HAP-1 (cell line): ENCODE data around the gene KRAS.

ENCODE experiments used
- DNase-seq, 2 experiments: peaks; one replicate each; pipeline ENCODE4 v3.0.0-alpha.2; 2016 to 2020; ENCODE audit warnings: low spot score in 2 of 2
- H3K27me3 ChIP-seq: fragments of 250-450 bp; sonication (Bioruptor Pico); 2 replicates; pipeline ENCODE4 v1.5.1; 2020; ENCODE audit warnings: low read depth, mild to moderate bottlenecking, moderate library complexity
- H3K36me3 ChIP-seq: fragments of 250-450 bp; sonication (Bioruptor Pico); replicated peaks from 2 replicates; pipeline ENCODE4 v1.5.1; 2020; ENCODE audit warnings: mild to moderate bottlenecking
- H3K4me1 ChIP-seq: fragments of 250-450 bp; sonication (Bioruptor Pico); 2 replicates; pipeline ENCODE4 v1.5.1; 2020; ENCODE audit warnings: mild to moderate bottlenecking
- H3K4me3 ChIP-seq: fragments of 250-450 bp; sonication (Bioruptor Pico); 2 replicates; pipeline ENCODE4 v1.5.1; 2020; ENCODE audit warnings: mild to moderate bottlenecking, moderate library complexity
- H3K9me3 ChIP-seq: fragments of 250-450 bp; sonication (Bioruptor Pico); 2 replicates; pipeline ENCODE4 v1.5.1; 2020; ENCODE audit warnings: mild to moderate bottlenecking, moderate library complexity
- in situ Hi-C: fragments of 300-500 bp; cut with MboI; formaldehyde crosslinking; loops from 3 replicates; pipeline ENCODE4 v1.14.3; 2020; ENCODE audit warnings: low sequenced_read_pairs, inconsistent platforms, mixed read lengths

The KRAS gene

DNA sequence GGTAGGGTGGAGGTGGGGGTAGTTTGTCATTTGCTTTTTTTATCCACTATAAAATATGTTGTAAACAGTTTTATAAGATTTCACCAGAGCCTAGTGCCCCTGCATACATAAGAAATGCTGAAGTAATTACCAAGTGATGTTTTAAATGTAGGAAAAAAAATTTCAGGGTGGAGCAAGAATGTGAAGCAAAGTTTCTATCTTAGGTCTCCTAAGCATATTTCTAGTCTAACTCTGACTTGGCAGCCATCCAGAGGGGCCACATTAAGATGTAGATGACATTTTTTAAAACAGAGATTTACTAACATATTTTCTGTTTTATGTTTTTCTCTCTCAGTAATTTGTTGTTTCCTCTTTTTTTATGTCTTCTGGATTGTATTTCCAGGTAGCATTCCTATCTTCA is 15.8 kb upstream of the KRAS start:
- peaks cover 10% of the 10 kb centered on the region for H3K4me1 ChIP-seq
- no peaks in the 10 kb centered on the region for H3K27me3 ChIP-seq
- no peak for DNase-seq
- no peaks in the 10 kb centered on the region for H3K9me3 ChIP-seq
- no peaks in the 10 kb centered on the region for H3K36me3 ChIP-seq
- in situ Hi-C loops = no loop called here
- H3K4me3 ChIP-seq = no peak overlapping the region

DNA sequence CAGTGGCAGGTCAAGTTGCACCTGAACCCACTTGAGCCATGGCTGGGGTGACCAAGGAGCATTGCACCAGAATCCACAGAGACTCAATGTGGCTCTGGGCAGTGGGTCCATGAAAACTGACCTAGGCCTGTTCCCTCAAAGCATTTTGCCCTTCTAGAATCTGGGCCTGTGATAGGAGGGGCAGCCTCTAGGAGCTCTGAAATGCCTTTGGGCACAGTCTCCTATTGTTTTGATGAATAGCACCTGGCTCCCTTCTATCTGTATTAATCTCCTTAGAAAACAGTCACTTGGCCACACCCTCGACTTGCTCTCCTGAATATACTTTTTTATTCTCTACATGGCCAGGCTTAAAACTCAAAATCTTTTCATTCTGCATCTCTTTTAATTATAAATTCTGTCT is 14.1 kb upstream of the KRAS start:
- Histone ChIP-seq H3K4me3 (no peak overlapping the region), H3K36me3 (no peaks in the 10 kb centered on the region)
- in situ Hi-C loops = no loop called here

DNA sequence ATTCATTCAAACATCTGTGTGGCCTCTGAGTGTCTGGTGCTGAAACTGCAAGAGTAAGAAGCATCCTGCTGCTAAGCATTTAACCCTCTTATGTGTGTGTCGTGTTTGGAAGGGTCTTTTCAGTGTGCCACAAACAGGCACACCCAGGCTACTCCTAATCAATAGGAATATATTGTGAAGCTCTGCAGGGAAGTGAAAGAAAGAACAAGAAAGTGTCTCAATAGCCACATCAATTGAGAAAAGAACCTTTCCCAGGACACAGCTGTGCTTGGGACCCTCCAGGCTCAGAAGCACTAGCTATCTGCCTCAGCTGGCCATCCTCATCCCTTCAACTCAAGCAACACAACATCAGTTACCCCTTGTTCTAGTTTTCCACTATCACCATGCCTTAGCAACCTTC is 13.4 kb upstream of the KRAS start:
- peaks cover 10% of the 10 kb centered on the region for H3K4me1 ChIP-seq
- H3K27me3 ChIP-seq = no peaks in the 10 kb centered on the region
- DNase-seq = no peak
- no peaks in the 10 kb centered on the region for H3K9me3 ChIP-seq
- H3K36me3 ChIP-seq = no peaks in the 10 kb centered on the region
- no peak overlapping the region for H3K4me3 ChIP-seq
- in situ Hi-C loops = no loop called here

More for the DNA sequence above, 14.1 kb upstream of the KRAS start:
- DNase-seq = peak in 1 of 2 experiments; percentile 34
- Histone ChIP-seq H3K27me3 (no peaks in the 10 kb centered on the region), H3K4me1 (peaks cover 10% of the 10 kb centered on the region), H3K9me3 (no peaks in the 10 kb centered on the region)

DNA sequence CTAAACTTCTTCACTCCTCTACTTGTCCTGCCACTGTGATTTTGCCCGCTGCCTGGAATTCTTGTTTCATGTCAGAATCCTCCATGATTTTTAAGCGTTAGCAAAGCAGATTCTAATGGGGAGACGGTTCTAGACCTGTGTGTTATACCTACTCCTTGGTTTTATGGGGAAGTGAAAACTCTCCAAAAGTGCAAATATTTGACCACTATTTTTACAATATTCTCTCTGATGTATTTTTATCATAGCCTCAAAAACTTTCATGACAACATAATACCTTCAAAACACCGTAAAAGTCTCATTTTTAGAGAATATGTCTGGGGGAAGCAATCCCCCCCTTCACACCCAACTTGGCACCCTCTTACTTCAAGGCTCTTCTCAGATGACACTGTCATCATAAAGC is 12.9 kb upstream of the KRAS start:
- in situ Hi-C loops = no loop called here
- DNase-seq = no peak
- Histone ChIP-seq H3K4me1 (peaks cover 10% of the 10 kb centered on the region), H3K9me3 (no peaks in the 10 kb centered on the region), H3K27me3 (no peaks in the 10 kb centered on the region), H3K4me3 (no peak overlapping the region), H3K36me3 (no peaks in the 10 kb centered on the region)

DNA sequence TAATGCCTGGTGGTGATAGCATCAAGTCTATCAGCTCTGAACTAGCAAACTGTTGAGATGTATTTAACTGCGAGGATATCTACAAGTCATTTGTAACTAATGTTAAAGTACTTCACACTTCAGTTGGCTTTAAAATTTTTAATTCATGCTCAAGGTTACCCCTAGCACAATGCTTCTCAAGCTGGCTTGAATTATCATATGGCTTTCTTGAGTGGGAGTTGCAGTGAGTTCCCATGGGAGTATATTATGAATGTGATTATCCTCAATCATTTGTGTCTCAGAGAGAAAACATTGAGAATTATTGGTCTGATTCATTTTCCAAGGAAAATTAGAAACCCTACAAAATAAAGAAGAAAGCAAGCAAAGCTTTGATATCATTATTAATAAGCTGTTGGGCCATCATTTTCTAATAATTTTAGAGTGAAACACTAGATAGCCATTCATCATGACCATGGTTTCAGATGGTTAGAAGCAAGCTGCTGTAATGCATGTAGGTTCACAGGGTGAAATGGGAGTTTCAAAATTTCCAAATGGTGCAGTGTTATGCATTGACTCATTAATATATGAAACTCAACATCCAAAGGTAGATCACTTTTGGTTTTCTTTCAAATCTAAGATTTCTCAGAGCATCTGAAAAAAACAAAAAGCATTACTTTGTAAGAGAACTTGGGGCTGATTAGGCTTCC is 11.8 kb upstream of the KRAS start:
- Histone ChIP-seq H3K27me3 (no peaks in the 10 kb centered on the region), H3K4me1 (peaks cover 10% of the 10 kb centered on the region), H3K9me3 (no peaks in the 10 kb centered on the region), H3K36me3 (no peaks in the 10 kb centered on the region), H3K4me3 (no peak overlapping the region)
- in situ Hi-C loops = no loop called here
- DNase-seq = no peak

DNA sequence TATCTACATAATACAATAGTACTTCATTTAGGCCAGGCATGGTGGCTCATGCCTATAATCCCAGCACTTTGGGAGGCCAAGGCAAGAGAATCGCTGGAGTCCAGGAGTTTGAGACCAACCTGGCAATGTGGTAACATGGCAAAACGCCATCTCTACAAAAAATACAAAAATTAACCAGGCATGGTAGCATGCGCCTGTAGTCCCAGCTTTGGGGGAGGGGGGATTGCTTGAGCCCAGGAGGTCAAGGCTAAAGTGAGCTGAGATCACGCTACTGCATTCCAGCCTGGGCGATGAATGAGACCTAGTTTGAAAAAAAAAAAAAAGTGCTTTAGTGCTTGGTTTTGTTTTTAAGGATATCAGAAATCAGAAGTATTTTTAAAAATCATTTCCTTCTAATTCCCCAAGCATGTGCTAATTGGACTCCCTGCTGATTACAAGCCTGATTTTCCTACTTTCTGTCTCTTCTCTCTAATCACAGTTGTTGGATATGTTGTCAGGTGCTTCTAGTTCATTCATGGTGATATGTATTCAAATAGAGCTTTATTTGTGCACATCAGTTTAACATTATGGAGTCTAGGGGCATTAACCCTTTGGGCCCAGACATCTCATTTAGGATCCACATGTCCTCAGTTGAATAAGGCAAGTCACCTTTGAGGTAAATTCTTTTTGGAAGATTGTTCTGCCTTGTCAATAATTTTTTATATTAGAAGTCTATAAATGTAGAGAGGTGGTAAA is 7.0 kb upstream of the KRAS start:
- no peak overlapping the region for H3K4me3 ChIP-seq

DNA sequence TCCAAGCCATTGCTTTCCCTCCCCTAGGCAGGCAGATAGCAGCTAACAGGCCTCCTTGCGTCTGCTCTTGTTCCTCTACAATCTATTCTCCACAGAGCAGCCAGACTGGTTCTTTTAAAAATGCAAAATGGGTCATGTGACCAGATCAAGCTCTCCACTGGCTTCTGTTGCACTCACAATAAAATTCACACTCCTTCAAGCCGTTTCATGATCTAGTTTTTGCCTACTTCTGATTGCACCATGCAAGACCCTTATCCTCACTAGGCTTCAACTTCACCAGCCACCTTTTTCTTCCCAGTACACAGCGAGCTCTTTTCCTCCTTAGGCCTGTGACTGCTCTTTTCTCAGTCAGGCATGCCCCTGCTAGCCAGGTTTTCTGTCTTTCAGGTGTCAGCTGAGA is 6.1 kb upstream of the KRAS start:
- Histone ChIP-seq H3K36me3 (no peaks in the 10 kb centered on the region), H3K4me1 (peaks cover 5% of the 10 kb centered on the region), H3K9me3 (no peaks in the 10 kb centered on the region), H3K4me3 (no peak overlapping the region), H3K27me3 (no peaks in the 10 kb centered on the region)
- in situ Hi-C loops = no loop called here
- DNase-seq = no peak

More for the DNA sequence above, 7.0 kb upstream of the KRAS start:
- Histone ChIP-seq H3K27me3 (no peaks in the 10 kb centered on the region), H3K9me3 (no peaks in the 10 kb centered on the region), H3K36me3 (no peaks in the 10 kb centered on the region), H3K4me1 (no peaks in the 10 kb centered on the region; the same call in 1 of the 2 replicates)
- in situ Hi-C loops = no loop called here
- DNase-seq = no peak

DNA sequence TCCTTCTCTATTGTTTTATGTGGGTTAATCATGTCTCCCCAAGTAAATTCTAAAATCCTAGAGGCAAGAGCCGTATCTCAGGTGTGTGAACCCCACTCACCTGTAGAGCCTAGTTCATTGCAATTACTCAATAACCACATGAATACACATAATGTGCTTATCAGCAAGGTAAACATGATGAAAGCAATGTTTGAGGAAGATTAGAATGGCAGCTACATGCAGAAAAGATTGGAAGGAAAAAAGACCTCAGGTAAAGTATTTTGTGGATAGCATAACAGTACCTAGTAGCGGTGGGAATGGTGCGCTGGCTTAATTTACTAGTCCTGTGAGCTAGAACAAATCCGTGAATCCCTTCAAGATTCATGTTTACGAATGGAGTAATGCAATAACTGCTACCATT is 5.3 kb upstream of the KRAS start:
- Histone ChIP-seq H3K9me3 (no peaks in the 10 kb centered on the region), H3K36me3 (no peaks in the 10 kb centered on the region), H3K4me1 (peaks cover 8% of the 10 kb centered on the region), H3K27me3 (no peaks in the 10 kb centered on the region), H3K4me3 (no peak overlapping the region)
- DNase-seq = no peak
- in situ Hi-C loops = no loop called here

DNA sequence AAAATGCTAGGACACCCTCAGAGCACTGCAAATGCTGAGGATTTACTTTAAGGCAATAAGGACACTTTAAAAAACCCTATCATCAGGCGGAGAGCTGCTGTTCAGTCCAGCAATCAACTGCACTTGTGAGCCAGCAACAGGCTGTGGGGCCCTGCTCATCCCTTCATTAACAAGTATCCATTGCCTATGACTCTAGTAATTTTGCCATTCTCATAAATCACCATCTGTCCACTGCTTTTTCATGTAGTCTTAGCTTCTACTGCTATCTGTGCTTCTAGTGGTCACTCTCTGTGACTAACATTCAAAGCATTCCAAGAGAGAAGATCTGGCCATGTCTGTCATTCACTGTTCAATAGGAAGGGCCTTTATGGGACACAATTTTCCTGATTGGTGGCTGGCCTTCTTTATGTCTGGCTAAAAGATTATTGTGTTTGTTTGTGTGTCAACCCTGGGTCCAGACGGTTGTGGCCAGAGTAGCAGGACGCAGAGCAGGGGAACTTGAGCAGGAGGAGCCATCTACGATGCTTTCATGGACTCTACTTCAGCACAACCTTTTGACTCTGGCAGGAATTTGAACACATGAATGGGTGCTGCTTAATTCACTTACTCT is 3.6 kb upstream of the KRAS start:
- Histone ChIP-seq H3K9me3 (no peaks in the 10 kb centered on the region), H3K36me3 (no peaks in the 10 kb centered on the region), H3K4me1 (peaks cover 8% of the 10 kb centered on the region), H3K4me3 (no peak overlapping the region), H3K27me3 (no peaks in the 10 kb centered on the region)
- in situ Hi-C loops = no loop called here
- DNase-seq = no peak

DNA sequence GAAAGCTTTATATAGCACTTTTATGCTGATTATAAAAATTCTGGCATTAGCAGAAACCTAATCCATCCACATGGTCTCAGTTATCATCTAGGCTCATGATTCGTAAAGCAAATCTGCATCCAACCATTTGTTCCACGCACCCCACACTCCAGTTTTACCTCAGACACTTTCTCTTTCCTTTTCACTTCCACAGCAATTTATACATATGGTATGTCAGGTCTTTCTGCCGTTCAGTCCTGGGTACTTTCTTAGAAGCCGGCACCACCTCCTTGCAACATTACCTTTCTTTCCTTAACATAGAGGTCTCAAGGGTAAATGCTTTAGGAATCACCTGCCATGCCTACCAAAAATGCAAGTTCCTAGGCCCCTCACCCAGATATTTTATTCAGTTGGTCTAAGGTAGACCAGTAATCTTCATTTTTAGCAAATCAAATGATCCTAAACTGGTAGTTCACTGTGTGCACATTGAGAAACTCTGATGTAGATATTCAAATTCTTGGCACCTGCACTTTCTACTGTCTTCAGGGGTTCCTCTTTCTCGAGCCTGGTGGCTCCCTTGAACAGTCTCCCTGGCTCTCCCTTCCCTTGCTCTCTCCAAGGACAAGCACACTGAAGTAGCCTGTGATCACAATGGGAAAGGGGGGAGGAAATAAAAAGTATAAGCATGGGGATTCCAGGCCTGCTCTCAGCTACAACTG is 2.8 kb upstream of the KRAS start:
- H3K4me1 ChIP-seq = peaks cover 12% of the 10 kb centered on the region
- H3K36me3 ChIP-seq = peaks cover 2% of the 10 kb centered on the region; the same call in 1 of the 2 replicates
- H3K4me3 ChIP-seq = no peak overlapping the region
- no peaks in the 10 kb centered on the region for H3K9me3 ChIP-seq
- DNase-seq = no peak
- H3K27me3 ChIP-seq = no peaks in the 10 kb centered on the region
- in situ Hi-C loops = no loop called here

DNA sequence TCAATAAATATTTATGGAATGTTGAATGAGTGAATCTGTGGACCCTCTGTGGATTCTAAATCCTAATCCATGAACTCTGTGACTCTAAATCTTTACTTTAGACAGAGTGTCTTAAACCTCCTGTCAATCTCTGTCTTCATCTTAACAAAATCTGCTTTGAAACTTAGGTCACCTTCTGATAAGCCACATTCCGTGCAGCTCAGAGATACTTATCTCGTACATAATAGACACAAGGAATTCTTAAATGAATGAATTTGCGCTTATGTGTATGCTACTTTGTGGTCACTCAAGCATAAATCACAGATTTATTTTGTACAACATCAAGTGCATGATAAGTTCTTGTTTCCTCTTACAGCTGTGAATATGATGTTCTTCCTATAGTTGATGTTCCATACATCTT is 2.2 kb upstream of the KRAS start:
- Histone ChIP-seq H3K9me3 (no peaks in the 10 kb centered on the region), H3K4me3 (no peak overlapping the region), H3K36me3 (peaks cover 6% of the 10 kb centered on the region; the same call in 1 of the 2 replicates), H3K4me1 (peaks cover 12% of the 10 kb centered on the region), H3K27me3 (no peaks in the 10 kb centered on the region)
- no peak for DNase-seq
- in situ Hi-C loops = no loop called here

DNA sequence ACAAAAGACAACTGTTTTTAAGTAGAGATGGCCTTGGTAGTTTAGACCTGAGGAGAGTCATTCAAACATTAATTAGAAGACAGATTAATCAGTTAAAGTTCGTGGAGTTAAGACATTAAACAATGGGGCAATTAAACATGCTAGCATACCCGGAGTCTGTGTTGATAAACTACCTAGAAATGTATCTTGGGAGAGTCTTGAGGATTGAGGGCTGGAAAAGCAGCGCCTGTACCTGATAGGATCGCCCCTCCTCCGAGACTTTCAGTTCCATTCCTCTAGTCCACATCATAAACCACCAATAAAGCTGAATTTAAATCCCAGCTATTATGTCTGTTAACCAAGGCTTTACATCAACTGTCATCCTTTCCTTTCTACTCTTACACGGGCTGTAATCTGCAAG is 1.0 kb upstream of the KRAS start:
- peaks cover 12% of the 10 kb centered on the region for H3K4me1 ChIP-seq

DNA sequence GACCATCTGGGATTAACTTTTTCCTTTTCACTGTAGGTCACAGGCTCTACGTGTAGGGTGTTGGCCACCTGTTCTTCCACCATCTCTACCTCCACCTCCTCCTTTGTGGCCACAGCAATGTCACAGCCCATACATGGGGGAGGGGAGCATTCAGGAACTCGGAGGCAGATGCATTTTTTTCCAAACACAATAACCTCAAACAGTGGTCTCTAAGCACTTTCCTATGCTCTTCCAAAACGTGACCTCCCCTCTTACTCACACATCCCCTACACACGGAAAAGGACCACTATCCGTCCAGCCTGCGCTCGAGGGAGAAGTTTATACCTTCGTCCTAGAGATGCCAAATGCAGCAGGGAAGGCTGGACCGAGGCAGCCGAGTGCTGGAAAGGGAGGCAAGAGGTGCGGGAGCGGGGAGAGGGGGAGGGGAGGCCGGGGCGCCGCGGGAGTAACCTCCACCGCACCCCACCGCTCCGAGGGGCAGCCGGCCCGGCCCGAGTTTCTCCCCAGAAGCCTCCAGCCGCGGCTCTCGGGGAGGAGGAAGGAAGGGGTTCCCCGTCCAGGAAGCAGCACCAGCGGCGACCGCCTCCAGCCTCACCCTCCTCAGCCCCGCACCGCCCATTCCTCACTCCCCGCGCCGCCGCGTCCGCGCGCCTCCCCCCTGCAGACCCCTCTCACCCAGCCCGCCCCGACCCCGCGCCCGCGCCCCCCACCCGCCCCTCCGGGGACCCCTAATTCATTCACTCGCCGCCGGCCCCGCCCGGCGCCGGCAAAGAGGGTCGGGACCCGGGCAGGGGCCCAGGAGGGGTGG is 594 bp downstream of the KRAS start:
- no peaks in the 10 kb centered on the region for H3K9me3 ChIP-seq
- peak overlapping the region; percentile 73 for H3K4me3 ChIP-seq
- DNase-seq = peak; percentile 11 to 62
- H3K36me3 ChIP-seq = peaks cover 9% of the 10 kb centered on the region
- peaks cover 13% of the 10 kb centered on the region for H3K4me1 ChIP-seq
- H3K27me3 ChIP-seq = no peaks in the 10 kb centered on the region
- in situ Hi-C loops = no loop called here

More for the DNA sequence above, 1.0 kb upstream of the KRAS start:
- Histone ChIP-seq H3K36me3 (peaks cover 6% of the 10 kb centered on the region; the same call in 1 of the 2 replicates), H3K4me3 (peak overlapping the region; percentile 73), H3K27me3 (no peaks in the 10 kb centered on the region), H3K9me3 (no peaks in the 10 kb centered on the region)
- peak in 1 of 2 experiments; percentile 47 for DNase-seq
- in situ Hi-C loops = no loop called here
